PC-3 (cell line): ENCODE measurements around the gene DNAH3. TPM values are rescaled to one million over a fixed set of nuclear protein-coding genes. Genes with fewer than 3 reads are reported as not detected.

Source experiments
- ATAC-seq: fragments of 200-7000 bp; cut with Tn5 transposase; 2 replicates; pipeline ENCODE4 v1.9.1; 2020; ENCODE audit warnings: mild to moderate bottlenecking, moderate library complexity
- BruUV-seq: library from RNA; stranded (reverse); fragments of 400-500 nt; replicated peaks from 2 replicates; lab custom pipeline; 2021; lab: Mats Ljungman, UMichigan
- CTCF ChIA-PET: fragments of 300-600 bp; sonication (Branson Sonifier 250); formaldehyde crosslinking; loops from one replicate; lab custom pipeline; 2022; ENCODE audit warnings: antibody characterized with exemption; lab: Charles Lee
- POLR2A ChIA-PET: fragments of 300-600 bp; sonication (Branson Sonifier 250); formaldehyde crosslinking; loops from one replicate; lab custom pipeline; 2022; ENCODE audit warnings: antibody characterized with exemption; ENCODE audit not compliant: unreplicated experiment; lab: Charles Lee
- DNase-seq: peaks from one replicate; pipeline ENCODE4 v3.0.0-alpha.2; 2015
- H2AFZ ChIP-seq: fragments of 300-600 bp; sonication (generic); 2 replicates; pipeline ENCODE4 v1.6.0; 2016; ENCODE audit warnings: antibody characterized with exemption, low read length
- H3F3A ChIP-seq: fragments of 300-600 bp; sonication (generic); one replicate; pipeline ENCODE4 v1.6.0; 2017; ENCODE audit warnings: antibody characterized with exemption, low read length, control low read depth, mild to moderate bottlenecking; ENCODE audit not compliant: unreplicated experiment
- H3K27ac ChIP-seq: fragments of 300-600 bp; sonication (generic); 2 replicates; pipeline ENCODE4 v1.5.1; 2016; ENCODE audit warnings: mild to moderate bottlenecking, low read length
- H3K27me3 ChIP-seq: fragments of 300-600 bp; sonication (generic); 2 replicates; pipeline ENCODE4 v1.6.1; 2016; ENCODE audit warnings: low read length, mixed read lengths
- H3K36me3 ChIP-seq: fragments of 300-600 bp; sonication (generic); 2 replicates; pipeline ENCODE4 v1.6.1; 2016; ENCODE audit warnings: low read depth, mixed run types, low read length, mixed read lengths
- H3K4me1 ChIP-seq: fragments of 300-600 bp; sonication (generic); 2 replicates; pipeline ENCODE4 v1.5.1; 2016; ENCODE audit warnings: low read length; ENCODE audit not compliant: insufficient read depth
- H3K4me2 ChIP-seq: fragments of 300-600 bp; sonication (generic); 2 replicates; pipeline ENCODE4 v1.6.0; 2016; ENCODE audit warnings: low read length
- H3K4me3 ChIP-seq: fragments of 300-600 bp; sonication (generic); 2 replicates; pipeline ENCODE4 v1.5.1; 2016; ENCODE audit warnings: mild to moderate bottlenecking, low read length, mixed read lengths
- H3K79me2 ChIP-seq: fragments of 300-600 bp; sonication (generic); 2 replicates; pipeline ENCODE4 v1.6.1; 2017; ENCODE audit warnings: low read length, mixed read lengths
- H3K9ac ChIP-seq: fragments of 300-600 bp; sonication (generic); 2 replicates; pipeline ENCODE4 v1.6.0; 2016; ENCODE audit warnings: mild to moderate bottlenecking, low read length
- H3K9me2 ChIP-seq: fragments of 300-600 bp; sonication (generic); replicated peaks from 2 replicates; pipeline ENCODE4 v1.6.1; 2016; ENCODE audit warnings: mixed run types, low read length, mixed read lengths
- H3K9me3 ChIP-seq: fragments of 300-600 bp; sonication (generic); 2 replicates; pipeline ENCODE4 v1.6.1; 2016; ENCODE audit warnings: low read length, mixed read lengths
- H4K20me1 ChIP-seq: fragments of 300-600 bp; sonication (generic); 2 replicates; pipeline ENCODE4 v1.6.1; 2016; ENCODE audit warnings: low read length, mixed read lengths
- EZH2 ChIP-seq: fragments of 300-600 bp; sonication (generic); IDR thresholded peaks from one replicate; pipeline ENCODE4 v1.6.1; 2017; ENCODE audit warnings: antibody characterized with exemption, mild to moderate bottlenecking, low read length; ENCODE audit not compliant: unreplicated experiment
- EZH2phosphoT487 ChIP-seq: fragments of 300-600 bp; sonication (generic); IDR thresholded peaks from 2 replicates; pipeline ENCODE4 v1.6.1; 2018; ENCODE audit warnings: mild to moderate bottlenecking, antibody characterized with exemption, low read length, borderline replicate concordance
- intact Hi-C: fragments of 100-400 bp; cut with micrococcal nuclease; formaldehyde crosslinking; loops from 2 replicates; pipeline ENCODE4 v1.9.0; 2023
- total RNA-seq: library from RNA; depleted of rRNA; stranded (reverse); fragments of >200 nt; gene quantifications from 2 replicates; pipeline ENCODE4 v1.2.3, GENCODE V29; 2014
- TF ChIP-seq, protein P1 (sequence below): fragments of 300-600 bp; sonication (generic); conservative IDR thresholded peaks from 2 replicates; pipeline ENCODE4 v1.5.1; 2017; ENCODE audit warnings: antibody characterized with exemption, low read depth, mild to moderate bottlenecking, low read length

DNAH3 gene
- total RNA-seq, 1 experiment from 2014 or later, result 0.11 TPM

DNA sequence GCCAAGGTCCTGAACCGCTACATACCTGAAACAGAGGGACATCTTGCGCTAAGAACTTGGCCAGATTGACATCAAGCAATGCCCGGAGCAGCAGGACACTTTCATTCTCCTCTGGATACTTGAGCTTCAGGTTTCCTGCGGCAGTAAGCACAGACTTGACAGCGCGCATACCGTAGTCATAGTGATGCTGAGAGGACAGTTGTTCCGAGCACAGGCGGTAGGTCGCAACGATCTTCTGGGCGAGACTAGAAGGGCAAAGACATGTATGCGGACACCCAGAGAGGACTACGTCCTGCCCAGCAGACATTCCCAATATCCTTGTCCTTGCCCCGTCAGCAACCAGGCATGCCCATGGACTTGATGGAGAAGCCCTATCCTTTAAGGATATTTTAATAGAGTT is 112.9 kb downstream of the DNAH3 start:
- Histone ChIP-seq H3F3A (no peaks in the 10 kb centered on the region), H3K9ac (no peak overlapping the region), H3K9me2 (no peaks in the 10 kb centered on the region), H4K20me1 (no peaks in the 10 kb centered on the region), H3K27ac (no peak overlapping the region), H3K4me3 (no peak overlapping the region), H2AFZ (no peak overlapping the region), H3K27me3 (no peaks in the 10 kb centered on the region), H3K79me2 (no peaks in the 10 kb centered on the region), H3K36me3 (no peaks in the 10 kb centered on the region), H3K9me3 (no peaks in the 10 kb centered on the region), H3K4me1 (no peaks in the 10 kb centered on the region), H3K4me2 (no peak overlapping the region)
- DNase-seq, result no peak
- BruUV-seq, result no TSS peak
- ATAC-seq, result no peak
- intact Hi-C loops, result no loop called here
- ChIA-PET POLR2A (no interaction called here), CTCF (no interaction called here)
- TF ChIP-seq EZH2, result no peak
- no peak for TF ChIP-seq EZH2phosphoT487
- TF ChIP-seq, protein P1, sequence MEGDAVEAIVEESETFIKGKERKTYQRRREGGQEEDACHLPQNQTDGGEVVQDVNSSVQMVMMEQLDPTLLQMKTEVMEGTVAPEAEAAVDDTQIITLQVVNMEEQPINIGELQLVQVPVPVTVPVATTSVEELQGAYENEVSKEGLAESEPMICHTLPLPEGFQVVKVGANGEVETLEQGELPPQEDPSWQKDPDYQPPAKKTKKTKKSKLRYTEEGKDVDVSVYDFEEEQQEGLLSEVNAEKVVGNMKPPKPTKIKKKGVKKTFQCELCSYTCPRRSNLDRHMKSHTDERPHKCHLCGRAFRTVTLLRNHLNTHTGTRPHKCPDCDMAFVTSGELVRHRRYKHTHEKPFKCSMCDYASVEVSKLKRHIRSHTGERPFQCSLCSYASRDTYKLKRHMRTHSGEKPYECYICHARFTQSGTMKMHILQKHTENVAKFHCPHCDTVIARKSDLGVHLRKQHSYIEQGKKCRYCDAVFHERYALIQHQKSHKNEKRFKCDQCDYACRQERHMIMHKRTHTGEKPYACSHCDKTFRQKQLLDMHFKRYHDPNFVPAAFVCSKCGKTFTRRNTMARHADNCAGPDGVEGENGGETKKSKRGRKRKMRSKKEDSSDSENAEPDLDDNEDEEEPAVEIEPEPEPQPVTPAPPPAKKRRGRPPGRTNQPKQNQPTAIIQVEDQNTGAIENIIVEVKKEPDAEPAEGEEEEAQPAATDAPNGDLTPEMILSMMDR, result no peak

DNA sequence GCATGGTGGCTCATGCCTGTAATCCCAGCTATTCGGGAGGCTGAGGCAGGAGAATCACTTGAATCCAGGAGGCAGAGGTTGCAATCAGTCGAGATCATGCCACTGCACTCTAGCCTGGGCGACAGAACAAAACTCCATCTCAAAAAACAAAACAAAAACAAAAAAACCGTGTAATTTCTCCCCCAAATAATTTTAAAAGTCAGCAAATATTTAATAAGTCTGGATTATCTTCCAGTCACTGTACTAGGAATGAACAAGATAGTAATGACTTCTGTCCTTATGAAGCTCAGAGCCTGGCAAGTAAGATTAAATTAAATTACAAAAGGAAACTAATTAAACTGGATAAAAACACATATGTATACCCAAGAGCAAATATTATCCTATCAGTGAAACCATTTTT is 113.5 kb downstream of the DNAH3 start:
- no peak overlapping the region for H3K9ac ChIP-seq
- ChIA-PET CTCF (no interaction called here), POLR2A (no interaction called here)
- intact Hi-C loops, result no loop called here
- H3K27ac ChIP-seq, result no peak overlapping the region
- no TSS peak for BruUV-seq
- H3F3A ChIP-seq, result no peaks in the 10 kb centered on the region
- H3K36me3 ChIP-seq, result no peaks in the 10 kb centered on the region
- no peak overlapping the region for H3K4me2 ChIP-seq
- TF ChIP-seq EZH2phosphoT487, result no peak
- no peak for TF ChIP-seq EZH2
- TF ChIP-seq, protein P1, result no peak
- no peak overlapping the region for H3K4me3 ChIP-seq
- no peaks in the 10 kb centered on the region for H4K20me1 ChIP-seq
- H3K27me3 ChIP-seq, result no peaks in the 10 kb centered on the region
- no peaks in the 10 kb centered on the region for H3K9me3 ChIP-seq
- H2AFZ ChIP-seq, result no peak overlapping the region
- no peak for ATAC-seq
- DNase-seq, result no peak
- no peaks in the 10 kb centered on the region for H3K9me2 ChIP-seq
- H3K79me2 ChIP-seq, result no peaks in the 10 kb centered on the region
- H3K4me1 ChIP-seq, result no peaks in the 10 kb centered on the region

DNA sequence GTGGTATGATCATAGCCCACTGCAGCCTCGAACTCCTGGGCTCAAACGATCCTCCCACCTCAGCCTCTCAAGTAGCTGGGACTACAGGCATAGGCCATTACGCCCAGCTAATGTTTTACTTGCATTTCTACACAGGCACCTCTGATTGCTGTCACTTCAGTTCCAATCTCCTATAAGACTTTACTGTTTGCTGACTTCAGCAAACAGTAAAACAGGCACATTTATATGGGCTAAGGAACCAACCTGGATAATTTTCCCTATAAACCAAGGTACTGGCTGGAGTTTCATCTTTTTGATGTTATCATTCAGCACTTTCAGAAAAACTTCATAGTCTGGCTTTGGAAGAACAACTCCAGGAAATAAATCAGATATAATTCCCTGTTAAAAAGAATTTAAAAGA is 114.2 kb downstream of the DNAH3 start:
- Histone ChIP-seq H3K9me3 (no peaks in the 10 kb centered on the region), H3F3A (no peaks in the 10 kb centered on the region), H3K27me3 (no peaks in the 10 kb centered on the region), H3K9ac (no peak overlapping the region), H3K27ac (no peak overlapping the region), H2AFZ (no peak overlapping the region), H3K9me2 (no peaks in the 10 kb centered on the region), H3K4me3 (no peak overlapping the region), H3K4me1 (no peaks in the 10 kb centered on the region), H4K20me1 (no peaks in the 10 kb centered on the region), H3K4me2 (no peak overlapping the region), H3K36me3 (no peaks in the 10 kb centered on the region), H3K79me2 (no peaks in the 10 kb centered on the region)
- intact Hi-C loops, result no loop called here
- ChIA-PET CTCF (no interaction called here), POLR2A (no interaction called here)
- TF ChIP-seq EZH2phosphoT487 (no peak), EZH2 (no peak)
- TF ChIP-seq, protein P1, result no peak
- ATAC-seq, result no peak
- DNase-seq, result no peak
- no TSS peak for BruUV-seq
